Parathyroid adenoma (tissue), 2 donors: Measurements from ENCODE around the gene CALHM2.

Experiments used
- H2AFZ ChIP-seq: fragments of 300-600 bp; sonication (generic); one replicate; pipeline ENCODE4 v1.7.0; 2017; ENCODE audit warnings: antibody characterized with exemption, mild to moderate bottlenecking
- H3K27ac ChIP-seq: fragments of 300-600 bp; sonication (generic); one replicate; pipeline ENCODE4 v1.7.0; 2017
- H3K27me3 ChIP-seq: fragments of 300-600 bp; sonication (generic); one replicate; pipeline ENCODE4 v1.7.0; 2017; ENCODE audit warnings: low read length; ENCODE audit not compliant: control insufficient read depth, insufficient read depth
- H3K36me3 ChIP-seq: fragments of 300-600 bp; sonication (generic); one replicate; pipeline ENCODE4 v1.7.0; 2017; ENCODE audit warnings: low read length; ENCODE audit not compliant: control insufficient read depth, insufficient read depth
- H3K4me1 ChIP-seq: fragments of 300-600 bp; sonication (generic); one replicate; pipeline ENCODE4 v1.7.0; 2017; ENCODE audit warnings: control low read depth
- H3K4me2 ChIP-seq: fragments of 300-600 bp; sonication (generic); one replicate; pipeline ENCODE4 v1.7.0; 2017; ENCODE audit warnings: low read length
- H3K4me3 ChIP-seq: fragments of 300-600 bp; sonication (generic); one replicate; pipeline ENCODE4 v1.7.0; 2017; ENCODE audit warnings: low read depth, low read length
- H3K79me2 ChIP-seq: fragments of 300-600 bp; sonication (generic); one replicate; pipeline ENCODE4 v1.7.0; 2017; ENCODE audit warnings: control low read depth
- H3K9ac ChIP-seq: fragments of 300-600 bp; sonication (generic); one replicate; pipeline ENCODE4 v1.7.0; 2017; ENCODE audit warnings: mild to moderate bottlenecking
- H3K9me3 ChIP-seq: fragments of 300-600 bp; sonication (generic); one replicate; pipeline ENCODE4 v1.7.0; 2017; ENCODE audit warnings: low read length; ENCODE audit not compliant: control insufficient read depth
- CTCF ChIP-seq: fragments of 300-600 bp; sonication (generic); IDR thresholded peaks from one replicate; pipeline ENCODE4 v1.7.0; 2017; ENCODE audit warnings: antibody characterized with exemption, mild to moderate bottlenecking
- donor health status: primary hyperparathyroidism.

CALHM2 gene

GRCh38 chr10:103454026-103454425, 1.9 kb upstream of the CALHM2 start:
- no peak overlapping the region for H3K9ac ChIP-seq
- H3K4me2 ChIP-seq: no peak overlapping the region
- no peak for TF ChIP-seq CTCF
- no peaks in the 10 kb centered on the region for H3K27me3 ChIP-seq
- H3K9me3 ChIP-seq: no peaks in the 10 kb centered on the region
- H3K4me1 ChIP-seq: peaks cover 7% of the 10 kb centered on the region
- H3K36me3 ChIP-seq: no peaks in the 10 kb centered on the region
- H3K27ac ChIP-seq: no peak overlapping the region
- no peak overlapping the region for H2AFZ ChIP-seq
- no peaks in the 10 kb centered on the region for H3K79me2 ChIP-seq
- no peak overlapping the region for H3K4me3 ChIP-seq

- Histone ChIP-seq H3K9me3 (no peaks in the 10 kb centered on the region), H3K79me2 (no peaks in the 10 kb centered on the region), H3K4me2 (peak overlapping the region; percentile 62), H3K4me3 (peak overlapping the region; percentile 43), H3K4me1 (peaks cover 7% of the 10 kb centered on the region), H2AFZ (peak overlapping the region; percentile 79), H3K36me3 (no peaks in the 10 kb centered on the region), H3K27me3 (no peaks in the 10 kb centered on the region), H3K9ac (no peak overlapping the region), H3K27ac (peak overlapping the region; percentile 25)
- no peak for TF ChIP-seq CTCF
Measured at GRCh38 chr10:103452506-103453230, 498 bp upstream of the CALHM2 start.

DNA sequence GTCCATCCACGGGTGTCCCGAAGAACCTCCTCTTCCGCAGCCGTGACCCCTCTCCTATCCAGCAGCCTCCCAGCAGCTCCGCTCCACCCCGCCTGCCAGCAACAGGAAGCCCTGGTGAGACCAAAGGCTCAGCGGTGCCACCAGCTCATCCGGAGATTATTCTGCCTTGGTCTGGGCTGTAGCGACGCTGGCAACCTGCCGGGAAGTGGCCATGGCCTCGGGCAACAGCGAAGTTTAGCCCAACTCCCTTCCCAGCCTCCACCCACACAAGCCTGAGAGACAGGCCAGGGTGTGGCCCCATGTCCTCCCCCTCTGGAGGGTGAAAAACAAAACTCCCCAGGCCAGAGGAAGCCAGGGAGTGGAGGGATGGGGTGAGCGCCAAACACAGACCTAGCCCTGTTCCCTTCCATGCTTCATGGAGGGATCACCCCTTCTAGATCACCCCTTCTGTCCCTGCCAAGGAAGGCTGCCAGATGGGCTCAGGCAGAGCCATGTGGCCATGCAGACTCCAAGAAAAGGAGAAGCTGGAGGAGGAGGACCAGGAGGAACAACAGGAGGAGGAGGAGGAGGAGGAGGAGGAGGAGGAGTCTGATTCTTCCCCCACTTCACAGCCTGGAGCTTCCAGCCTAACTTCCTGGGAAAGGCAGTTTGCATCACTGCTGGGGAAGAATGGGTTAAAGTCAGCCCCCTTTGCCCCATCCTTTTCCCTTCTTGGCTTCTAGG, 918 bp downstream of the CALHM2 start:
- no peak for TF ChIP-seq CTCF
- Histone ChIP-seq H3K27ac (peak overlapping the region; percentile 41), H3K4me3 (peak overlapping the region; percentile 43), H3K79me2 (no peaks in the 10 kb centered on the region), H3K9me3 (no peaks in the 10 kb centered on the region), H3K36me3 (no peaks in the 10 kb centered on the region), H3K4me2 (no peak overlapping the region), H3K27me3 (no peaks in the 10 kb centered on the region), H3K9ac (no peak overlapping the region), H2AFZ (no peak overlapping the region), H3K4me1 (peaks cover 7% of the 10 kb centered on the region)

GRCh38 chr10:103450201-103450695, 1.9 kb downstream of the CALHM2 start:
- H3K27ac ChIP-seq: peak overlapping the region; percentile 21
- H3K27me3 ChIP-seq: no peaks in the 10 kb centered on the region
- H3K9ac ChIP-seq: no peak overlapping the region
- H3K4me3 ChIP-seq: no peak overlapping the region
- H2AFZ ChIP-seq: no peak overlapping the region
- no peaks in the 10 kb centered on the region for H3K79me2 ChIP-seq
- no peak overlapping the region for H3K4me2 ChIP-seq
- H3K36me3 ChIP-seq: no peaks in the 10 kb centered on the region
- no peak for TF ChIP-seq CTCF
- peaks cover 7% of the 10 kb centered on the region for H3K4me1 ChIP-seq
- no peaks in the 10 kb centered on the region for H3K9me3 ChIP-seq
